MG63 (cell line): ENCODE results near the gene NCAPG. TPM values are rescaled to one million over a fixed set of nuclear protein-coding genes. Genes with fewer than 3 reads are reported as not detected.
"Not testable (repeated sequence)": the region's sequence is repeated elsewhere in the genome, so short reads cannot be mapped to it uniquely, and the experiment has no call there.

ENCODE experiments used
- DNase-seq: peaks from one replicate; pipeline ENCODE4 v3.0.0-alpha.2; 2020
- H3K27me3 ChIP-seq: fragments of 250-450 bp; sonication (Bioruptor Pico); 2 replicates; pipeline ENCODE4 v1.5.1; 2020; ENCODE audit warnings: mild to moderate bottlenecking, moderate library complexity
- H3K36me3 ChIP-seq: fragments of 250-450 bp; sonication (Bioruptor Pico); 2 replicates; pipeline ENCODE4 v1.5.1; 2020; ENCODE audit warnings: mild to moderate bottlenecking, moderate library complexity
- H3K4me3 ChIP-seq: fragments of 250-450 bp; sonication (Bioruptor Pico); 2 replicates; pipeline ENCODE4 v1.5.1; 2020; ENCODE audit warnings: mild to moderate bottlenecking, moderate library complexity
- H3K9me3 ChIP-seq: fragments of 250-450 bp; sonication (Bioruptor Pico); 2 replicates; pipeline ENCODE4 v1.5.1; 2020; ENCODE audit warnings: mild to moderate bottlenecking, moderate library complexity
- total RNA-seq: library from RNA; depleted of rRNA; stranded (reverse); fragments of >200 nt; shearing (Covaris generic); gene quantifications from 2 replicates; pipeline ENCODE4 v1.2.3, GENCODE V29; 2014; ENCODE audit warnings: low replicate concordance

Gene NCAPG
- total RNA-seq, 1 experiment from 2014 or later = 28.2 TPM

DNA sequence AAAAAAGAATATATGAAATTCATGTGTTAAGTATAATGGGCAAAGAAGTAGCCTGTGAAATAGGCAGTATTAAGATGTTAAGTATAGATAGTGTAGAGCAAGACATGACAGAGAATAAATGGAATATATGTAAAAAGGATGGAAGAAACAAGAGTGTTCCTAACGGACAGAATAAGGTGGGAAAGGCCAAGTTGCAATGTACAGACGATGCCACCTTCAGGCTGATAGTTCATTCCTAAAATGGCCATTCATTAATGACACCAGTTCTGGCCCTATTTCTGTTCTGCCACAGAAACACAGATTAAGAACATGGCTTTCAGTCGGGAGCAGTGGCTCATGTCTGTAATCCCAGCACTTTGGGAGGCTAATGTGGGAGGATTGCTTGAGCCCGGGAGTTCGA, 24.9 kb upstream of the NCAPG start:
- Histone ChIP-seq H3K9me3 (no peaks in the 10 kb centered on the region), H3K4me3 (no peak overlapping the region), H3K36me3 (no peaks in the 10 kb centered on the region), H3K27me3 (no peaks in the 10 kb centered on the region; the same call in 1 of the 2 replicates)
- DNase-seq = no peak

GRCh38 chr4:17786567-17786966, 24.2 kb upstream of the NCAPG start:
- no peak for DNase-seq
- Histone ChIP-seq H3K27me3 (no peaks in the 10 kb centered on the region), H3K9me3 (no peaks in the 10 kb centered on the region), H3K4me3 (no peak overlapping the region), H3K36me3 (no peaks in the 10 kb centered on the region)

DNA sequence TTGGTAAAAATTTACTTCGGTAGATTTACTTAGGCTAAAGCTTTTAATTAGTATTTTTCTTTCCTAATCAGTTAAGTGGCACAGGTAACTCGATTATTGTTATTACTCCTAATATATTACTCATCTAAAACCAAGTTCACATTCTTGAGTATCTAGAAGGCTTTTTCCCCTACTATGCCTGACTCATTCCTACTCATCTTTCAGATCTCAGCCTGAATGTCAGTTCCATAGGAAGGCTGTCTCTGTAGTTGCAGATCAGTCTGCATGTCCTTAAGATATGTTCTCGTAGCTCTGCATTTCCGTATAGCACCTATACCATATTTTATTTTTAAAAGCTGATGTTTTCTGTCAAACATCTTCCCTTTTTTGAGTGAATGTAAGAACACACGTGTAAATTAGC, 23.5 kb upstream of the NCAPG start:
- no peak for DNase-seq

GRCh38 chr4:17788956-17789355, 21.8 kb upstream of the NCAPG start:
- no peak for DNase-seq
- Histone ChIP-seq H3K9me3 (no peaks in the 10 kb centered on the region), H3K4me3 (no peak overlapping the region), H3K36me3 (peaks cover 5% of the 10 kb centered on the region), H3K27me3 (no peaks in the 10 kb centered on the region)

More for the DNA sequence above, 23.5 kb upstream of the NCAPG start:
- Histone ChIP-seq H3K4me3 (no peak overlapping the region), H3K27me3 (no peaks in the 10 kb centered on the region), H3K36me3 (peaks cover 2% of the 10 kb centered on the region; the same call in 1 of the 2 replicates), H3K9me3 (no peaks in the 10 kb centered on the region)

DNA sequence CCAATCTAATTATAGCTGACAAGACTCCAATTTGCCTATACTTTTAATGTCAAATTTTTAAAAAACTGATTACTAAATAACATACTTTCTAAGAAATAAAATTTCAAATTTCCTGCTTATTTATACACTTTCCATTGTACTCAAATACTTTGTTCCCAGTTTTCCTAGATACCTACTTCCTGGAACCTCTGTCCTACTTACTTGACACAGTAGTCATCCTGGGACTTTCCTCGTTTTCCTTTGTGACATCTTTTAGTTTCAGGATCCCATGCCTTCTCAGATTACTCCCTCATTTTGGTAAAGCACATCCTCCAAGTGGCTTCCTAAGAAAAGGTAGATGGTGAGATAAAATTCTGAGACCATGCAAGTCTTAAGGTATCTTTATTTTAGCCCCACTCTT, 16.0 kb upstream of the NCAPG start:
- Histone ChIP-seq H3K36me3 (peaks cover 6% of the 10 kb centered on the region), H3K27me3 (no peaks in the 10 kb centered on the region), H3K9me3 (no peaks in the 10 kb centered on the region), H3K4me3 (no peak overlapping the region)
- DNase-seq = no peak

- no peaks in the 10 kb centered on the region for H3K27me3 ChIP-seq
- no peak overlapping the region for H3K4me3 ChIP-seq
- H3K36me3 ChIP-seq = peaks cover 9% of the 10 kb centered on the region
- no peak for DNase-seq
- no peaks in the 10 kb centered on the region for H3K9me3 ChIP-seq
These were observed 13.0 kb upstream of the NCAPG start for GRCh38 chr4:17797808-17798207.

GRCh38 chr4:17805580-17806155, 5.1 kb upstream of the NCAPG start:
- H3K36me3 ChIP-seq = peaks cover 54% of the 10 kb centered on the region

DNA sequence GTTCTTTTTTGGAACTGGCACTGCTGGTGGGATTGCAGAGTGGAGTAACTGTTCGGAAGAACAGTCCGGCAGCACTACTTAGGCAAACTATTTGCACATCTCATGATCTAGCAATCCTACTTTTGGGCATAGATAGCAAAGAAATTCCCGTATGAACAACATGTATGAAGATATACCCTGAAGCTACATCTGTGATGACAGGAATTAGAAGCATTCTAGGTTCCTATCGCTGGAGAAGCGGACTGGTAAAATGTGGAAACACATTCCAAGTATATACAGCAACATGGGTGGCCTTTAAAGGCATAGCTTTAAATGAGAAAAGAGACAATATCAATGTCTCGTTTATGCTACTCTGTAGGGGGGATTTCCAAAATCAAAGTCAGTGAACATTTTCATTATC, 3.3 kb upstream of the NCAPG start:
- Histone ChIP-seq H3K36me3 (peaks cover 55% of the 10 kb centered on the region), H3K27me3 (no peaks in the 10 kb centered on the region), H3K9me3 (no peaks in the 10 kb centered on the region), H3K4me3 (peak overlapping the region; percentile 94; the same call in 1 of the 2 replicates)
- no peak for DNase-seq

More at GRCh38 chr4:17805580-17806155, 5.1 kb upstream of the NCAPG start:
- Histone ChIP-seq H3K4me3 (no peak overlapping the region), H3K9me3 (no peaks in the 10 kb centered on the region), H3K27me3 (no peaks in the 10 kb centered on the region)
- no peak for DNase-seq

DNA sequence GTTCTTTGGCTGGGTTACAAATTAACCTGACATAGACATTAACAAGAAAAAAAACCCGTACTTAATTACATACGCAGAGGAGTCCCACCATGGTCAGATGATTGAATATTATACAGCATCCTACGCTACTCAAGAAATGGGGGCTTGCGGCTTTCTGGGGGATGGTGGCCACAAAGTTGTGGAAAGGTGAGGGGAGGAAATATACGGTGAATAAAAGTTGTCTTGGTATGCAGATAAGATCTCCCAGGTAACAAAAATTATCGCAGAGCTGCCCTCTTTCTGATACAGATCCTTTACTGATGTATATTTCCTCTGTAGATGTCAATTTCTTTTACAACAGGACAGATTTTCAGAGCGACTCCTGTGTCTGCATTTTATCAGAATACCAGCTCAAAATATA, 1.1 kb upstream of the NCAPG start:
- Histone ChIP-seq H3K9me3 (no peaks in the 10 kb centered on the region), H3K36me3 (peaks cover 46% of the 10 kb centered on the region), H3K4me3 (peak overlapping the region; percentile 94), H3K27me3 (no peaks in the 10 kb centered on the region)
- no peak for DNase-seq

GRCh38 chr4:17811078-17811603, 362 bp downstream of the NCAPG start:
- no peaks in the 10 kb centered on the region for H3K27me3 ChIP-seq
- H3K4me3 ChIP-seq = peak overlapping the region; percentile 94
- peaks cover 46% of the 10 kb centered on the region for H3K36me3 ChIP-seq
- DNase-seq = peak; percentile 27
- H3K9me3 ChIP-seq = no peaks in the 10 kb centered on the region

DNA sequence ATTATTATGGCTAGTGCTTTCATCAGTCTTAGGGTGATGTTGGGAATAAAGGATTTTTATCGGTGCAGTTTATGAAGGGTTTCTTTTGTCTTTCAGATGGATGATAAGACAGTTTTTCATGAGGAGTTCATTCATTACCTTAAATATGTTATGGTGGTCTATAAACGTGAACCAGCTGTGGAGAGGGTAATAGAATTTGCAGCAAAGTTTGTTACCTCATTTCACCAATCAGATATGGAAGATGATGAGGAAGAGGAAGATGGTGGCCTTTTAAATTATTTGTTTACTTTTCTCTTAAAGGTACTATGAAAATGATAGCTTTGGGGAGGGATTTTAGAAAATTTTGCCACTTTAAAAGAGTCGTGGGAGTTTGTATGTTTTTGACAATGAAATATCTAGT, 1.3 kb downstream of the NCAPG start:
- no peak for DNase-seq

GRCh38 chr4:17812801-17813200, 2.0 kb downstream of the NCAPG start:
- H3K9me3 ChIP-seq = no peaks in the 10 kb centered on the region
- H3K4me3 ChIP-seq = peak overlapping the region; percentile 94
- DNase-seq = no peak
- peaks cover 46% of the 10 kb centered on the region for H3K36me3 ChIP-seq
- H3K27me3 ChIP-seq = no peaks in the 10 kb centered on the region

More for the DNA sequence above, 1.3 kb downstream of the NCAPG start:
- peaks cover 45% of the 10 kb centered on the region for H3K36me3 ChIP-seq
- no peaks in the 10 kb centered on the region for H3K27me3 ChIP-seq
- peak overlapping the region; percentile 94 for H3K4me3 ChIP-seq
- H3K9me3 ChIP-seq = no peaks in the 10 kb centered on the region

- Histone ChIP-seq H3K4me3 (no peak overlapping the region), H3K36me3 (peaks cover 43% of the 10 kb centered on the region), H3K27me3 (no peaks in the 10 kb centered on the region), H3K9me3 (no peaks in the 10 kb centered on the region)
- no peak for DNase-seq
These were observed 3.4 kb downstream of the NCAPG start for GRCh38 chr4:17814140-17814539.

DNA sequence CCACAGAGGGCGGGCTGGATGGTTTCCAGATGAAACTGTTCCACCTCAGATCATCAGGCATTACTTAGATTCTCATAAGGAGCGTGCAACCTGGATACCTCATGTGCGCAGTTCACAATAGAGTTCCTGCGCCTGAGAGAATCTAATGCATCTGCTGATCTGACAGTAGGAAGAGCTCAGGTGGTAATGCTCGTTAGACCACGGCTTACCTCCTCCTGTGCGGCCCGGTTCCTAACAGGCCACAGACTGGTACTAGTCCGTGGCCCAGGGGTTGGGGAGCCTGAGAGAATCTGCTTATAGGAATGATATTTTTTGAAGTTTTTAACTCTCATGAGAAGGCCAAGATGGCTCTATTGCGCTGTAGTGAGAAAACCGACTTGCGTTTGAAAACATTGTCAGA, 5.4 kb downstream of the NCAPG start:
- peaks cover 48% of the 10 kb centered on the region for H3K36me3 ChIP-seq
- DNase-seq = no peak
- H3K27me3 ChIP-seq = no peaks in the 10 kb centered on the region
- no peaks in the 10 kb centered on the region for H3K9me3 ChIP-seq
- H3K4me3 ChIP-seq = no peak overlapping the region

GRCh38 chr4:17817027-17817426, 6.2 kb downstream of the NCAPG start:
- Histone ChIP-seq H3K27me3 (no peaks in the 10 kb centered on the region), H3K4me3 (no peak overlapping the region), H3K9me3 (no peaks in the 10 kb centered on the region), H3K36me3 (peaks cover 45% of the 10 kb centered on the region)
- DNase-seq = no peak

GRCh38 chr4:17823871-17824669, 13.3 kb downstream of the NCAPG start:
- Histone ChIP-seq H3K36me3 (peaks cover 62% of the 10 kb centered on the region), H3K9me3 (no peaks in the 10 kb centered on the region)

DNA sequence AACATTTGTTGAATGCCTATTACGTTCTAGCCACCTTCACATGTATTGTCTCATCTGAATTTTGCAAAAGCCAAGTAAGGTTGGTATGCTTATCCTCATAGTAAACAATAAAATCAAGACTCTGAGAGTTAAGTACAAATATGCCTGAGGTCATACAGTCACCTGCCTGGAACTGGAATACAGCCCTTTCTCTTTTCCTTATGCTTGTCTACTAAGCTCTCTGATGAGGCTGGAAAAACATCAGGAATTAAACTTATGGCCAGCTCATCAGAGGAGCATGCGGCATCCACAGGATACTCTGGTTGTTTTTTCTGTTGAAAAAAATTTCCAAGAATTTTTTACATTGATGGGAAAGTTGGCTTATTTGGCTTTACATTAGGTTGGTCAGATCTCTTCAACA, 35.5 kb downstream of the NCAPG start:
- H3K4me3 ChIP-seq = no peak overlapping the region
- peaks cover 49% of the 10 kb centered on the region for H3K36me3 ChIP-seq
- no peak for DNase-seq
- H3K9me3 ChIP-seq = no peaks in the 10 kb centered on the region
- H3K27me3 ChIP-seq = no peaks in the 10 kb centered on the region

More at GRCh38 chr4:17823871-17824669, 13.3 kb downstream of the NCAPG start:
- Histone ChIP-seq H3K27me3 (no peaks in the 10 kb centered on the region), H3K4me3 (no peak overlapping the region)
- no peak for DNase-seq

GRCh38 chr4:17850295-17850694, 39.5 kb downstream of the NCAPG start:
- not testable (repeated sequence) for H3K9me3 ChIP-seq, H3K4me3 ChIP-seq, DNase-seq, H3K27me3 ChIP-seq
- peaks cover 12% of the 10 kb centered on the region for H3K36me3 ChIP-seq
